KMS-11 (cell line): ENCODE results near the gene PTCD1.

Source experiments
- H2AFZ ChIP-seq: fragments of 200-600 bp; sonication (generic); 2 replicates; pipeline ENCODE4 v1.6.1; 2016; ENCODE audit warnings: antibody characterized with exemption, mixed run types, low read depth
- H3K27ac ChIP-seq: fragments of 200-600 bp; sonication (generic); 2 replicates; pipeline ENCODE4 v1.6.1; 2016; ENCODE audit warnings: mild to moderate bottlenecking, mixed run types
- H3K27me3 ChIP-seq: fragments of 200-600 bp; sonication (generic); 2 replicates; pipeline ENCODE4 v1.6.1; 2017; ENCODE audit warnings: mild to moderate bottlenecking, low read depth, mixed run types, moderate library complexity; ENCODE audit not compliant: insufficient read depth
- H3K36me3 ChIP-seq: fragments of 200-600 bp; sonication (generic); 2 replicates; pipeline ENCODE4 v1.6.1; 2017; ENCODE audit warnings: mild to moderate bottlenecking, mixed run types; ENCODE audit not compliant: insufficient read depth
- H3K4me1 ChIP-seq: fragments of 200-600 bp; sonication (generic); 2 replicates; pipeline ENCODE4 v1.6.1; 2016; ENCODE audit warnings: mild to moderate bottlenecking, low read depth, mixed run types; ENCODE audit not compliant: poor library complexity, severe bottlenecking
- H3K4me2 ChIP-seq: fragments of 200-600 bp; sonication (generic); 2 replicates; pipeline ENCODE4 v1.7.0; 2016; ENCODE audit warnings: mild to moderate bottlenecking, mixed run types
- H3K4me3 ChIP-seq: fragments of 200-600 bp; sonication (generic); IDR thresholded peaks from 2 replicates; pipeline ENCODE4 v1.6.1; 2017; ENCODE audit warnings: low read depth, low read length, mixed read lengths; ENCODE audit not compliant: insufficient read depth
- H3K79me2 ChIP-seq: fragments of 200-600 bp; sonication (generic); 2 replicates; pipeline ENCODE4 v1.6.1; 2016; ENCODE audit warnings: low read depth, mixed run types; ENCODE audit not compliant: insufficient read depth
- H3K9ac ChIP-seq: fragments of 200-600 bp; sonication (generic); 2 replicates; pipeline ENCODE4 v1.6.1; 2016; ENCODE audit warnings: mild to moderate bottlenecking, mixed run types
- H4K20me1 ChIP-seq: fragments of 200-600 bp; sonication (generic); 2 replicates; pipeline ENCODE4 v1.6.1; 2016; ENCODE audit warnings: mild to moderate bottlenecking, mixed run types; ENCODE audit not compliant: insufficient read depth
- TF ChIP-seq, protein P1 (sequence below): fragments of 200-600 bp; sonication (generic); conservative IDR thresholded peaks from 2 replicates; pipeline ENCODE4 v1.6.1; 2017; ENCODE audit warnings: low read depth, mild to moderate bottlenecking, antibody characterized with exemption, low read length, moderate library complexity, mixed read lengths

Gene PTCD1

GRCh38 chr7:99420986-99421385 lies 17.6 kb downstream of the PTCD1 start:
- Histone ChIP-seq H3K27ac (no peak overlapping the region), H3K79me2 (no peaks in the 10 kb centered on the region), H3K27me3 (no peaks in the 10 kb centered on the region), H3K36me3 (peaks cover 13% of the 10 kb centered on the region; the same call in 1 of the 2 replicates), H3K4me2 (no peak overlapping the region), H2AFZ (no peak overlapping the region), H3K4me1 (peaks cover 4% of the 10 kb centered on the region), H4K20me1 (no peaks in the 10 kb centered on the region), H3K9ac (no peak overlapping the region), H3K4me3 (no peak overlapping the region)
- TF ChIP-seq, protein P1, sequence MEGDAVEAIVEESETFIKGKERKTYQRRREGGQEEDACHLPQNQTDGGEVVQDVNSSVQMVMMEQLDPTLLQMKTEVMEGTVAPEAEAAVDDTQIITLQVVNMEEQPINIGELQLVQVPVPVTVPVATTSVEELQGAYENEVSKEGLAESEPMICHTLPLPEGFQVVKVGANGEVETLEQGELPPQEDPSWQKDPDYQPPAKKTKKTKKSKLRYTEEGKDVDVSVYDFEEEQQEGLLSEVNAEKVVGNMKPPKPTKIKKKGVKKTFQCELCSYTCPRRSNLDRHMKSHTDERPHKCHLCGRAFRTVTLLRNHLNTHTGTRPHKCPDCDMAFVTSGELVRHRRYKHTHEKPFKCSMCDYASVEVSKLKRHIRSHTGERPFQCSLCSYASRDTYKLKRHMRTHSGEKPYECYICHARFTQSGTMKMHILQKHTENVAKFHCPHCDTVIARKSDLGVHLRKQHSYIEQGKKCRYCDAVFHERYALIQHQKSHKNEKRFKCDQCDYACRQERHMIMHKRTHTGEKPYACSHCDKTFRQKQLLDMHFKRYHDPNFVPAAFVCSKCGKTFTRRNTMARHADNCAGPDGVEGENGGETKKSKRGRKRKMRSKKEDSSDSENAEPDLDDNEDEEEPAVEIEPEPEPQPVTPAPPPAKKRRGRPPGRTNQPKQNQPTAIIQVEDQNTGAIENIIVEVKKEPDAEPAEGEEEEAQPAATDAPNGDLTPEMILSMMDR = no peak

DNA sequence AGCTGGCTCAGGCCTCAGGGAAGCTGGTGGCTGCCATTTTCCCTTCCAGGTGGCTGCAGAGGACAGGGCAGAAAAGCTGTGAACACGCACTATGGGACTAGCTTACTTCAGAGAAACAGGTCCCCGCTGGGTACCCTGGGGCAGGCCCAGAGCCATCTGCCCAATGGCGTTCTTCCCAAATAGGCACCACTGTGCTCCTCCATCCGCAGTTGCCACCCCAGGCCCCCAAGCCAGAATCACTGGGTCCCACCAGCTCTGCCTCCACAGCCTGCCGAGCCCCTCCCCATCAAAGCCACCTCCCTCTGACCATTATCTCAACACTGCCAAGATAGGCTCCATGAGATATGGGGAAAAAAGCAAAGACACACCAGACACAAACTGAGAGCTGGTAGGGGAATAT lies 18.4 kb downstream of the PTCD1 start:
- Histone ChIP-seq H3K36me3 (peaks cover 14% of the 10 kb centered on the region), H4K20me1 (no peaks in the 10 kb centered on the region), H3K27ac (no peak overlapping the region), H3K9ac (no peak overlapping the region), H3K4me1 (peaks cover 6% of the 10 kb centered on the region), H3K79me2 (no peaks in the 10 kb centered on the region), H3K4me2 (no peak overlapping the region), H3K4me3 (no peak overlapping the region), H2AFZ (no peak overlapping the region), H3K27me3 (no peaks in the 10 kb centered on the region)
- TF ChIP-seq, protein P1 = no peak

- Histone ChIP-seq H3K27me3 (no peaks in the 10 kb centered on the region), H3K4me2 (no peak overlapping the region), H3K27ac (no peak overlapping the region), H3K36me3 (peaks cover 11% of the 10 kb centered on the region), H3K4me1 (peaks cover 6% of the 10 kb centered on the region), H2AFZ (no peak overlapping the region), H3K4me3 (no peak overlapping the region), H4K20me1 (no peaks in the 10 kb centered on the region), H3K9ac (no peak overlapping the region), H3K79me2 (0 out of 2 replicates have a peak, but pooled peaks cover under 1% of the 10 kb centered on the region)
- TF ChIP-seq, protein P1 = no peak
These were observed 19.1 kb downstream of the PTCD1 start for GRCh38 chr7:99419323-99420021.

GRCh38 chr7:99418260-99418659 lies 20.3 kb downstream of the PTCD1 start:
- H3K4me3 ChIP-seq = no peak overlapping the region
- H3K9ac ChIP-seq = no peak overlapping the region
- peaks cover 9% of the 10 kb centered on the region for H3K36me3 ChIP-seq
- H3K27ac ChIP-seq = no peak overlapping the region
- H3K79me2 ChIP-seq = 0 out of 2 replicates have a peak, but pooled peaks cover 3% of the 10 kb centered on the region
- TF ChIP-seq, protein P1 = no peak
- H3K27me3 ChIP-seq = no peaks in the 10 kb centered on the region
- H4K20me1 ChIP-seq = no peaks in the 10 kb centered on the region
- peaks cover 6% of the 10 kb centered on the region for H3K4me1 ChIP-seq
- H3K4me2 ChIP-seq = no peak overlapping the region
- H2AFZ ChIP-seq = no peak overlapping the region
